Prostate gland (tissue), 2 donors: ENCODE results near the gene FOXL1.

Source experiments
- CTCF ChIP-seq, 4 experiments: fragments of 200-600 bp in 2 of 4; fragments of 450-650 bp in 2 of 4; sonication (generic) in 2 of 4; IDR thresholded peaks; 1 replicate in 3 of 4; 2 replicates in 1 of 4; pipeline ENCODE4 v1.5.1; 2016 to 2019; ENCODE audit warnings: antibody characterized with exemption in 4 of 4, mild to moderate bottlenecking in 2 of 4, moderate library complexity in 2 of 4
- POLR2A ChIP-seq: fragments of 450-650 bp; IDR thresholded peaks from one replicate; pipeline ENCODE4 v1.6.1; 2016; ENCODE audit warnings: antibody characterized with exemption, mild to moderate bottlenecking

- TF ChIP-seq CTCF (IDR thresholded peaks at IDR 0.05) (no peak), POLR2A (no peak)
Observed at GRCh38 chr16:86610779-86611524, 32.6 kb downstream of the FOXL1 start.
